NCI-H187 treated with DMSO at 0.1 percent for 48 hours (cell line): ENCODE measurements around the gene UPK3B.
"Not testable (repeated sequence)": the region's sequence is repeated elsewhere in the genome, so short reads cannot be mapped to it uniquely, and the experiment has no call there.

ENCODE experiments used
- DNase-seq: peaks from one replicate; lab custom pipeline; 2025; lab: John Stamatoyannopoulos, UW

Gene UPK3B

DNA sequence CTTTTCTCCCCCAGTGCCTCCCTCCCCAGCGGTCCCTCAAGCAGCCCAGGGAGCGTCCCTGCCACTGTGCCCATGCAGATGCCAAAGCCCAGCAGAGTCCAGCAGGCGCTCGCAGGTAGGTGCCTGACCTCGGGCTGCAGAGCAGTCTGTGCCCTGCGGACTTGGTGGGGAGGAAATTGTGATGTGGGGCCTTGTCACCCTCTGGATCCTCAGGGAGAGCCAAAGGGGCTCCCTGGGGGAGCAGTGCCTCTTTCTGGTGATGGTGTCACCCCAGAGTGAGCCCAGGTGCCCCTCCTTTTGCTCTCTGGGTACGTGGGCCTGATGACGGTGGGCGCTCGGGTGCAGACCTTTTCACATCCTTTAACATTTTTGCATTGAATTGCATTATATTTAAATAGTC lies 18.2 kb upstream of the UPK3B start:
- not testable (repeated sequence) for DNase-seq

DNA sequence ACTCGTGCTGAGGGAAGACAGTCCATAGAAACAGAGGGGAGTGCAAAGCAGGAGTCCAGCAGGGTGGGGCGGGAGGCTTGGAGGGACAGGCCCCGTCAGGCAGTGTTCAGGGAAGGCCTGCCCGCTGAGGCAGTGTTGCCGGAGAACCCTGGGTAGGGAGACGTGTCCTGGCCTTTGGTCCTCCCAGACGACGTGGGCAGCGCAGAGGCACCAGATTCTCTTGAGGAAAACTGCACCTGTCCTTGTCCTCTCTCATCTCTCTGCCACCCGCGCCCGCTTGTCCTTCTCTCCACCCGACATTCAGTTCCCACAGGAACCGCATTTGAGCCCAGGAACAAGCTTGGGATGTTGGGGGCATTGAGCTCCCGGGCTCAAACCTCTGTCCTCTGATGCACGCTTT lies 14.6 kb upstream of the UPK3B start:
- DNase-seq = not testable (repeated sequence)

- DNase-seq = not testable (repeated sequence)
These were observed 12.3 kb upstream of the UPK3B start for GRCh38 chr7:76497918-76498582.

DNA sequence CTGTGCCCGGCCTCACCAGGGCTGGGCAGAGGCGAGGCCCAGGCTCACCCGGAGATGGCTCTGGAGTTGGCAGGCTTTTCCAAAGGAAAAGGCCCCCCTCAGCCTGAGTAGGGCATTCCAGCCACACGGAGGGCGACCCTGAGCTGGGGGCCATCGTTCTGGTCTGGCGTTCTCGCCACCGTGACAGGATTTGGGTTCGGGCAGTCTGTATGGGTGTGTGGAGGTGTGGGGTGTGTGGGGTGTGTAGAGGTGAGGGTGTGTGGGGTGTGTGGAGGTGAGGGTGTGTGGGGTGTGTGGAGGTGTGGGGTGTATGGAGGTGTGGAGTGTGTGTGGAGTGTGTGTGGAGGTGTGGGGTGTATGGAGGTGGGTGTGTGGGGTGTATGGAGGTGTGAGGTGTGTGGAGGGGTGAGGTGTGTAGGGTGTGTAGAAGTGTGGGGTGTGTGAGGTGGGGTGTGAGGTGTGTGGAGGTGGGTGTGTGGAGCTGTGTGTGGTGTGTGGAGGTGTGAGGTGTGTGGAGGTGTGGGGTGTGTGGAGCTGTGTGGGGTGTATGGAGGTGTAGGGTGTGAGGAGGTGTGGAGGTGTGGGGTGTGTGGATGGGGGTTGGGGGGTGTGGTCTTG lies 11.7 kb upstream of the UPK3B start:
- not testable (repeated sequence) for DNase-seq

DNA sequence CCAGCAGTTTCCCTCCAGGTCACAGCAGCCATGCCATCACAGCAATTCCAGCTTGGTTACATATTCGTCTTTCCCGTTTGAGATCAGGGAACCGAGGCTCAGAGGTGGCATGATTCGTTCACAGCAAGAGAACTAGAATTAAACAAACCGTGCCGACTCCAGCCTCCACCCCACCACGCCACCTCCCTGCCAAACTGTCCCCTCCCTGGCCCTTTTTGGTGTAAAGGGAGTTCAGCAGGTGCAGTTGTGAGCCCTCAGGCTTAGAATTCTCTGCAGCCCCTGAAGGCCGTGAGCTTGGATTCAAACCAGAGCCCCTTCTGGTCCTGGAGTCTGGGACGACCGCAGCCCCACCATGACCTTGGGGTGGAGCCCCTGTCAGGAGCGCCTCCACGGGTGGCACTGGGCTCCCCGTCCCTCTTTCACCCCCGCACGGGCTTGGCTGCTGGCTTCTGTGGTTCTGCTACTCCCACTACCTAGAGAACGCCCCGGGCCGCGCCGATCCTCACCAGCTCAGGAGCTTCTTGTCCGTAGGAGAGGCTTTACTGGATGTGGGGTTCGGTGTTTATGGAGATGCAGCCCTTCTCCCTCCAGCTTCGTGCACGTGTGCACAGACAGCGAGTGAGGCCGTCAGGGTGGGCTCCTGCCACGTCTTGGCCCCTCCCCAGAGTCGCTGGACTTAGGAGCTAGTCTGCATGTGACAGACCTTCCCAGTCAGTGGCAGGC lies 11.0 kb upstream of the UPK3B start:
- not testable (repeated sequence) for DNase-seq

DNA sequence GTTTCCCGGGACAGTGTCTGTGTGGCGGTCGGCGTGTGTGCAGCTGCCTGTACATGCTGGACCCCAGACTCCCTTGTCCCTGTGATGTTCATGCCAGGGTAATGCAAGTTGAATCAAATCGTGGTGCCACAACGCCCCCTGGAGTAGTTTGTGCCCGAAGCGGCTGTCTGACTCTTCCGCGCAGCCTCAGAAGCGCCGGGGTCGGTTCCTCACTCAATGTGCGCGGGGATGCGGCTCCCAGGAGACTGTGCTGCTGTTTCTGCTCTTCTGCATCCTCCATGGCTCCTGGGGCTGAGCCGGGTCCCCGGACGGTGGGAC lies 10.5 kb upstream of the UPK3B start:
- DNase-seq = not testable (repeated sequence)

DNA sequence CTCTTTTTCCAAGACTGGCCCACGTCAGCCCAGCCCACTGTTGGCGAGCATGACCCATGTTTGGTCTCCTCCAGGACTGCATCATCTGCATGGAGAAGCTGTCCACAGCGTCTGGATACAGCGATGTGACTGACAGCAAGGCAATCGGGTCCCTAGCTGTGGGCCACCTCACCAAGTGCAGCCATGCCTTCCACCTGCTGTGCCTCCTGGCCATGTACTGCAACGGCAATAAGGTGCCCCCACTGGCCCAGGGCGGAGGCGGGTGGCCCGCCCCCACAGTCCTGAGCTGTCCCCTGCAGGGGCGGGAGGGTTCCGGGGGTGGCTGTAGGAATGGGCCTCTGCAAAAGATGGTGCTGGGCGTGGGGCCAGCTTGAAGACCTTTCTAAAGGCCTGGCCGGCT lies 8.1 kb upstream of the UPK3B start:
- not testable (repeated sequence) for DNase-seq

DNA sequence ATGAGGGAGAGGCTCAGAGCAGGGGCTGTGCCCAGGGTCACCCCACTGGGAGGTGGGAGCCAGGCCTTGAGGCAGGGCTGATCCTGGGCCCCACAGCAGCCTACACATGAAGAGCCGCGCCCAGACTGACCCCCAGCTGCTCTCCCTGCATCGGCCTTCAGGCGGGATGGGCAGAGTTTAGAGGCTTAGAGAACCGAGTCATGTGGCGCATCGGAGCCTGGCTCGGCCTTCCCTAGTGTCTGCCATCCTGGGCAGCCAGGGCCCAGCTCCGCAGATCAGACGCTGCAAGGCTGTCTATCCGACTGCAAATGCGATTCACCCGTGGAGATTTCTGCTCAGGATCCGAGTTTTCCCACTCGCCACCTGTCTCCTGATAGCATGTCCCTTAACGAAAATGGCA lies 7.5 kb upstream of the UPK3B start:
- DNase-seq = not testable (repeated sequence)

GRCh38 chr7:76503244-76503643 lies 7.1 kb upstream of the UPK3B start:
- DNase-seq = not testable (repeated sequence)

GRCh38 chr7:76504351-76505167 lies 5.8 kb upstream of the UPK3B start:
- not testable (repeated sequence) for DNase-seq

GRCh38 chr7:76505168-76506080 lies 4.9 kb upstream of the UPK3B start:
- DNase-seq = no peak

DNA sequence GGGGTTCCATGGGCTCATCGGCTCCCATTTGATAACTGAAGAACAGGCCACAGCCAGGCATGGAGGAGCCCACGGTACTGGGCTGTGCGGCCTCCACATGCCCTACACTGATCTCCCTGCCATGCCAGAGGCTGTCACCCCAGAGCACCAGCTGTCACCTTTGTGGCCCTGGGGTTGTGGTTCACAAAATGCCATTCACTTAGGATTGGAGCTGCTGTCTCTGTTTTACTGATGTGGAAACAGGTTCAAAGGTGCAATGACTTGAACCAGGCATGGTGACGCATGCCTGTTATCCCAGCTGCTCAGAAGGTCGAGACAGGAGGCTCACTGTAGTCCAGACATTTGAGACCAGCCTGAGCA lies 4.3 kb upstream of the UPK3B start:
- DNase-seq = no peak

GRCh38 chr7:76506643-76507042 lies 3.7 kb upstream of the UPK3B start:
- not testable (repeated sequence) for DNase-seq

- no peak for DNase-seq
These were observed 2.5 kb upstream of the UPK3B start for GRCh38 chr7:76507723-76508406.

DNA sequence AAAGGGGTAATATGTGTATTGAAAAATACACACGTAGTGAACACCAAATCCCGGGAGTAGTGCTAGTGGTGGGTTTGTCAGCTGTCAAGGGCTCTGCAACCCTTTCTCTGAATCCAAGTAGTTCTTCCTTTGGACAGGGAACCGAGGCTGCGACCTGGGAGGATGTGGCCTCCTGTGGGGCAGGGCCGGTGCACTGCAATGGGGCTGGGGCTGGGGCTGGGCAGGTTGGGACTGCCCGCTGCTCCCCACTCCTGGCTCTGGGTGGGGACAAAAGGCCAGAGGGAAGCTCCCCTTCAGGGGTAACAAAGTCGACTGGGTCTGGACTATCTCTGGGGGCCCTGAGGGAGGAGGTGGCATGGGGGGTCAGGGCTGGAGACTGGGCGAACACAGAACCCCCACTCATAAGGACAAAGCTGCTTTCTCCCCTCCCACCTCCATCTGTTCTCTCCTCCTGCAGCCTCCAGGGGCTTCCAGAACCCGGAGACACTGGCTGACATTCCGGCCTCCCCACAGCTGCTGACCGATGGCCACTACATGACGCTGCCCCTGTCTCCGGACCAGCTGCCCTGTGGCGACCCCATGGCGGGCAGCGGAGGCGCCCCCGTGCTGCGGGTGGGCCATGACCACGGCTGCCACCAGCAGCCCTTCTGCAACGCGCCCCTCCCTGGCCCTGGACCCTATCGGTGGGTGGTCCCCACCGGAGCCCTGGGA lies 1.0 kb downstream of the UPK3B start:
- not testable (repeated sequence) for DNase-seq

DNA sequence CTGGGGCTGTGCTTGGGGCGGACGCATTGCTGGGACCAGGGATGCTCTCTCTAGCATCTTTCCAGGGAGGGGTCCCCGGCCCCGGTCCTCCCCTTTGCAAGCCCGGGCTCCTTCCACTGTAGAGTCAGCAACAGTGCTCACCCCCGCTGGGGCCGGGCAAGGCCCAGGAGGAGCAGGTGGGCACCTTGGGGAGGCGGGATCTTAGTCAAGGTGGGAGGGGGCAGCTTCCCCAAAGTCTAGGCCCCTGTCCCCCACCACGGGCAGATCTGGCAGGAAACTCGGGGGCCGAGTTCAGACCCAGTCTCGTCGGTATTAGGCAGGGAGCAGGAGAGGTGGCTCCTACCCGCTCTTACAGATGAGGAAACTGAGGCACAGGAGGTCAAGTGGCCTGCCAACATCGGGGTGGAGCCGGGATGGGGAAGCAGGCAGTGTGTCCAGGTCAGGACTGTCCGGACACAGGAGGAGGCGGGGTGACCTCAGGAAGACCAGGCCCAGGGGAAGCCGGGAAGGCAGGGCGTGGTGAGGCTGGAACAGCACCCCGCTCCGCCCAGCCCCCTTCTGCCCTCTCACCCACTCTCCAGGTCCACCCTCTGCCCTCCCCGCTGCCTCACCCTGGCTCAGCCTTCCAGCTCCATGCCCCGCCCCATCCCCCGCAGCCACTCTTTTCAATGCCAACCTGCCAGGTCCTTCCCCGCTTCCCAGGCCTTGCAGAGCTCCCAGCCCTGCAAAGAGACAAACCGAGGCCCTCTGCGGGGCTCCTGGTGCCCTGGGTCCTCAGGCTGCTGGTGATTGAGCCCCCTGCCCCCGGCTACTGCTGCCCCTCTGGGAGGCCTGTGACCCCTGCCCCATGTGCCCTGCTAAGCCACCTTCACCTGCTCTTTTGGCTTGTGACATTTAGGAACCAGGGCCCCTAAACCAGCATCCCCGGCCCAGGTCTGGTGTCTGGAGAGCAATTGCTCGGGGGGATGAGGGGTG lies 1.8 kb downstream of the UPK3B start:
- DNase-seq = not testable (repeated sequence)

DNA sequence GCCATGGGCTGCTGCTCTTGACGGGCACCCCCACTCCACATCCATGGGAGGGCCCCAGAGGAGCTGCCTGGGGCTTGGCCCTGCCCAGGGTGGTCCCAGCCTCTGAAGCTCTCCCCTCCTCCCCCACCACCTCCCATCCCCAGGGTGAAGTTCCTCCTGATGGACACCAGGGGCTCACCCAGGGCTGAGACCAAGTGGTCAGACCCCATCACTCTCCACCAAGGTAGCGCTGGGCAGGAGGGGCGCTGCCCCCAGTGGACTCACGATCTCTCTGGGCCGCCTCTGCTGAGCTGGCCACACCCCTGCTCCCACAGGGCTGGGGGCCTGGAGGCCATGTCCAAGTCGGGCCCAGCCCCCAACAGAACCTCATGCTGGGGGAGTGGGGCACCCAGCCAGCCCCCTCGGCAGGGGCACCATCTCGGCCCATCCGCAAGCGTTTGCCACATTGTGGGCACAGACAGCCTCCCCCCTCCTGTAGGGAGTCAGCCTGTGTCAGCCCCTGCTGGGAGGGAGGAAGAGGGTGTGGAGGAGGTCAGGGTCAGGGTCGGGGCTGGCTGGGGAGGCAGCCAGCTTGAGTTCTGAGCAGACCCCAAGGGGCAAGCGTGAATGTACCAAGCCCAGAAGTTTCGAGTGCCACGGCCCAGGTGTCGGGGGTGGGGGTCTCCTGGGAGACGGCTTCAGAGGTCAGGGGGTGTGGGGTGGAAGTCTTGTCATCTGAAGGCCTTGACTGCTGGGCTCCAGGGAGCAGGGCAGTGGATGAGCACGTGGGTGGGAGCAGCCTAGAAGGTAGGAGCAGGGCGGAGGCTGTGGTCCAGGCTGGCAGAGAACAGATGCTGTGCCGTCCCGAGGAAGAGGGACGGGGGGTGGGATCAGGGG lies 2.8 kb downstream of the UPK3B start:
- no peak for DNase-seq
